Caco-2 (cell line): ENCODE measurements around the gene UBR7. TPM values are rescaled to one million over a fixed set of nuclear protein-coding genes. Genes with fewer than 3 reads are reported as not detected.
A peak's percentile ranks its signal among the peaks of the same experiment; 100 is the strongest.

Source experiments
- BruUV-seq: library from RNA; stranded (reverse); fragments of 400-500 nt; replicated peaks from 2 replicates; lab custom pipeline; 2021; lab: Mats Ljungman, UMichigan
- CTCF ChIA-PET: fragments of 300-600 bp; sonication (Branson Sonifier 250); formaldehyde crosslinking; loops from one replicate; lab custom pipeline; 2022; ENCODE audit warnings: antibody characterized with exemption; lab: Charles Lee
- POLR2A ChIA-PET: fragments of 300-600 bp; sonication (Branson Sonifier 250); formaldehyde crosslinking; loops from one replicate; lab custom pipeline; 2022; ENCODE audit warnings: antibody characterized with exemption; lab: Charles Lee
- DNase-seq, 2 experiments: peaks; one replicate each; pipeline versions ENCODE4 v3.0.0 to v3.0.0-alpha.2; 2020 to 2022
- H3K27me3 ChIP-seq: replicated peaks from 2 replicates; pipeline ENCODE4 v1.6.0; 2011; ENCODE audit warnings: low read length; ENCODE audit not compliant: control insufficient read depth, insufficient read depth
- H3K36me3 ChIP-seq: 2 replicates; pipeline ENCODE4 v1.5.1; 2011; ENCODE audit warnings: low read length; ENCODE audit not compliant: control insufficient read depth, insufficient read depth
- H3K4me1 ChIP-seq: fragments of 250-450 bp; sonication (Bioruptor Pico); 2 replicates; pipeline ENCODE4 v1.5.1; 2020; ENCODE audit warnings: mild to moderate bottlenecking
- H3K4me3 ChIP-seq: 2 replicates; pipeline ENCODE4 v1.5.1; 2011; ENCODE audit warnings: low read depth, mild to moderate bottlenecking, control low read depth, low read length
- H3K9me3 ChIP-seq: fragments of 250-450 bp; sonication (Bioruptor Pico); 2 replicates; pipeline ENCODE4 v1.5.1; 2020; ENCODE audit warnings: mild to moderate bottlenecking, moderate library complexity
- H3K27ac Mint-ChIP-seq: one replicate; pipeline ENCODE4 v1.8.0; 2022; ENCODE audit warnings: mixed read lengths; ENCODE audit not compliant: unreplicated experiment
- H3K27me3 Mint-ChIP-seq: one replicate; pipeline ENCODE4 v1.8.0; 2022; ENCODE audit warnings: mixed read lengths; ENCODE audit not compliant: insufficient read depth, unreplicated experiment
- H3K36me3 Mint-ChIP-seq: one replicate; pipeline ENCODE4 v1.8.0; 2022; ENCODE audit warnings: mild to moderate bottlenecking, mixed read lengths; ENCODE audit not compliant: insufficient read depth, unreplicated experiment
- H3K4me1 Mint-ChIP-seq: one replicate; pipeline ENCODE4 v1.8.0; 2022; ENCODE audit warnings: low read depth, mixed read lengths; ENCODE audit not compliant: unreplicated experiment
- H3K4me3 Mint-ChIP-seq: one replicate; pipeline ENCODE4 v1.8.0; 2022; ENCODE audit warnings: mild to moderate bottlenecking, moderate library complexity, mixed read lengths; ENCODE audit not compliant: unreplicated experiment
- H3K9me3 Mint-ChIP-seq: one replicate; pipeline ENCODE4 v1.8.0; 2022; ENCODE audit warnings: mixed read lengths; ENCODE audit not compliant: unreplicated experiment
- CTCF ChIP-seq, 2 experiments: fragments of 200-600 bp in 1 of 2; IDR thresholded peaks; 1 replicate in 1 of 2; 2 replicates in 1 of 2; pipeline versions ENCODE4 v1.5.1 to v1.8.0; 2011 to 2022; ENCODE audit warnings: antibody characterized with exemption in 1 of 2, control low read depth in 1 of 2, inconsistent platforms in 1 of 2, low read depth in 1 of 2, low read length in 1 of 2, mild to moderate bottlenecking in 1 of 2, moderate library complexity in 1 of 2; ENCODE audit not compliant: insufficient read depth in 1 of 2, severe bottlenecking in 1 of 2, unreplicated experiment in 1 of 2
- intact Hi-C: fragments of 100-400 bp; cut with micrococcal nuclease; formaldehyde crosslinking; loops from one replicate; pipeline ENCODE4 v1.10.0; 2022; ENCODE audit not compliant: unreplicated experiment
- total RNA-seq: library from RNA; stranded (reverse); gene quantifications from 2 replicates; pipeline ENCODE4 v1.2.3, GENCODE V29; 2022

UBR7 gene
- total RNA-seq, 1 experiment from 2014 or later, result 19.6 TPM

GRCh38 chr14:93245764-93246420, 38.8 kb downstream of the UBR7 start:
- ChIA-PET POLR2A (no interaction called here), CTCF (no interaction called here)
- TF ChIP-seq CTCF (IDR thresholded peaks at IDR 0.05; ENCODE audit: insufficient read depth in 1 of 2, low read depth in 1 of 2, low read length in 1 of 2, severe bottlenecking in 1 of 2, unreplicated experiment in 1 of 2), result no peak
- Histone ChIP-seq H3K27me3 (no peaks in the 10 kb centered on the region), H3K9me3 (no peaks in the 10 kb centered on the region), H3K36me3 (peaks cover 1% of the 10 kb centered on the region; the same call in 1 of the 2 replicates), H3K4me1 (no peaks in the 10 kb centered on the region), H3K4me3 (no peak overlapping the region)
- Mint-ChIP-seq H3K4me3 (no peak overlapping the region), H3K36me3 (peaks cover 36% of the 10 kb centered on the region), H3K27me3 (no peaks in the 10 kb centered on the region), H3K27ac (peak overlapping the region; percentile 68), H3K9me3 (no peaks in the 10 kb centered on the region), H3K4me1 (peaks cover 7% of the 10 kb centered on the region)
- no peak for DNase-seq
- BruUV-seq, result no TSS peak
- intact Hi-C loops, result no loop called here

GRCh38 chr14:93246534-93246933, 39.5 kb downstream of the UBR7 start:
- POLR2A ChIA-PET, result no interaction called here
- no peaks in the 10 kb centered on the region for H3K27me3 Mint-ChIP-seq
- intact Hi-C loops, result no loop called here
- no peak for DNase-seq
- H3K4me3 Mint-ChIP-seq, result no peak overlapping the region
- H3K4me3 ChIP-seq, result no peak overlapping the region
- no peaks in the 10 kb centered on the region for H3K27me3 ChIP-seq
- H3K36me3 Mint-ChIP-seq, result peaks cover 36% of the 10 kb centered on the region
- H3K36me3 ChIP-seq, result no peaks in the 10 kb centered on the region
- H3K27ac Mint-ChIP-seq, result no peak overlapping the region
- H3K9me3 ChIP-seq, result no peaks in the 10 kb centered on the region
- no peak for TF ChIP-seq CTCF (IDR thresholded peaks at IDR 0.05; ENCODE audit: insufficient read depth in 1 of 2, low read depth in 1 of 2, low read length in 1 of 2, severe bottlenecking in 1 of 2, unreplicated experiment in 1 of 2)
- CTCF ChIA-PET, result no interaction called here
- no TSS peak for BruUV-seq
- H3K9me3 Mint-ChIP-seq, result no peaks in the 10 kb centered on the region
- H3K4me1 ChIP-seq, result no peaks in the 10 kb centered on the region
- H3K4me1 Mint-ChIP-seq, result peaks cover 7% of the 10 kb centered on the region

GRCh38 chr14:93249128-93249831, 42.2 kb downstream of the UBR7 start:
- CTCF ChIA-PET, result no interaction called here
- Histone ChIP-seq H3K36me3 (no peaks in the 10 kb centered on the region), H3K9me3 (no peaks in the 10 kb centered on the region), H3K27me3 (no peaks in the 10 kb centered on the region), H3K4me1 (no peaks in the 10 kb centered on the region), H3K4me3 (no peak overlapping the region)
- BruUV-seq, result no TSS peak
- Mint-ChIP-seq H3K4me1 (peaks cover 7% of the 10 kb centered on the region), H3K9me3 (no peaks in the 10 kb centered on the region), H3K36me3 (peaks cover 19% of the 10 kb centered on the region), H3K4me3 (no peak overlapping the region), H3K27ac (no peak overlapping the region), H3K27me3 (no peaks in the 10 kb centered on the region)
- POLR2A ChIA-PET, result interaction anchor here (0.5 to 0.6 kb wide), 2 partner anchors 14 to 229 kb away, joined by 3 to 6 read pairs; no protein-coding TSS in a partner anchor
- TF ChIP-seq CTCF (IDR thresholded peaks at IDR 0.05; ENCODE audit: insufficient read depth in 1 of 2, low read depth in 1 of 2, low read length in 1 of 2, severe bottlenecking in 1 of 2, unreplicated experiment in 1 of 2), result no peak
- intact Hi-C loops, result no loop called here
- DNase-seq, result no peak
